Measurements from ENCODE around the gene A2ML1.
"Not testable (repeated sequence)": the region's sequence is repeated elsewhere in the genome, so short reads cannot be mapped to it uniquely, and the experiment has no call there.

A2ML1 gene

GRCh38 chr12:8911606-8912268, 89.3 kb downstream of the A2ML1 start:
- no peak for DNase-seq

GRCh38 chr12:8912914-8913313, 90.5 kb downstream of the A2ML1 start:
- DNase-seq, result no peak

- DNase-seq, result no peak
These were observed 91.2 kb downstream of the A2ML1 start for GRCh38 chr12:8913702-8914032.

- DNase-seq, result peak; percentile 81
These were observed 91.8 kb downstream of the A2ML1 start, which contains the start of gene PHC1 for GRCh38 chr12:8914033-8914715. Gene PHC1, plus strand, starts transcription at chr12:8914509. Its CDS starts 3,169 bp downstream, at chr12:8917678.

- no peak for DNase-seq
These were observed 92.5 kb downstream of the A2ML1 start for GRCh38 chr12:8914716-8915526.

GRCh38 chr12:8916154-8916553, 93.7 kb downstream of the A2ML1 start:
- no peak for DNase-seq

- DNase-seq, result no peak
These were observed 94.6 kb downstream of the A2ML1 start for GRCh38 chr12:8917031-8917430.

- no peak for DNase-seq
These were observed 95.3 kb downstream of the A2ML1 start for GRCh38 chr12:8917751-8918150.

GRCh38 chr12:8919643-8920042, 97.2 kb downstream of the A2ML1 start:
- DNase-seq, result not testable (repeated sequence)

GRCh38 chr12:8922544-8922943, 100.1 kb downstream of the A2ML1 start:
- DNase-seq, result no peak
